Gastroesophageal sphincter (tissue), 3 donors: ENCODE data around the gene DNAH10.

Experiments used
- POLR2A ChIP-seq, 2 donors: fragments of 450-650 bp; IDR thresholded peaks; one replicate each; pipeline ENCODE4 v1.6.1; 2017; ENCODE audit warnings: antibody characterized with exemption in 2 of 2, mild to moderate bottlenecking in 2 of 2, moderate library complexity in 1 of 2
- POLR2AphosphoS5 ChIP-seq: sonication (generic); formaldehyde crosslinking; IDR thresholded peaks from one replicate; pipeline ENCODE4 v1.6.1; 2017; ENCODE audit warnings: antibody characterized with exemption
- TF ChIP-seq, protein P1 (sequence below), 4 experiments: fragments of 200-600 bp in 2 of 4; fragments of 450-650 bp in 2 of 4; sonication (generic) in 1 of 4; IDR thresholded peaks; one replicate each; pipeline ENCODE4 v1.5.1; 2017 to 2019; ENCODE audit warnings: antibody characterized with exemption in 4 of 4, mild to moderate bottlenecking in 2 of 4, moderate library complexity in 2 of 4

DNA sequence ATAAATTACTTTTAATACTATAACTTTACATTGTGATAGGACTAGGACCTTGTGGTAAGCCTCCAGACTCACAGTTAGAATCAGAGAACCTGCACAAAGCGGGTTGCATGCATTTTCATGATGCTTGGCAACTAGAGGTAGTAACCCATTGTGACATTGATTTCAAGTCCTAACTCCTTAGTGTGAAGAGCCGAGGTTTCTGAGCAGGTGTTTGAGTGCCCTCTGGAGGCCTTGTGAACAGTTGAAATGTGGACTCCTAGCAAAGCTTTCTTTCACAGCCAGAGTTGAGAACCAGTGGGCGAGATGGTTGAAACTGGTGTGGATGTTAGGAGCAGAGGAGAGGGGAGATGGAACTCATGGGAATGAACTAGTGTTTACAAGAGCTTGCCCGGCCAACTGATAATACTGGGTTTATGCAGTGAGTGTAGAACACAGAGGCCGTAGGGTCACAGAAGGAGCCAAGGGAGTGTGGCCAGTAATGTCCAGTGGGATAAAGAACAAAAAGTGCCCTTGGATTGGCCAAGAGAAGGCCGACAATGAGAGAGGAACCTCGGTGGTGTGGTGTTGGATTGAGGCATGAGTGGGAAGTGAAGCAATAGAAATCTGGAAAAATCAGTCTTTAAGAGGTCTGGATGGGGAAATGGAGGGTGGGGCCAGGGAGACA lies 221.9 kb downstream of the DNAH10 start:
- TF ChIP-seq, protein P1, sequence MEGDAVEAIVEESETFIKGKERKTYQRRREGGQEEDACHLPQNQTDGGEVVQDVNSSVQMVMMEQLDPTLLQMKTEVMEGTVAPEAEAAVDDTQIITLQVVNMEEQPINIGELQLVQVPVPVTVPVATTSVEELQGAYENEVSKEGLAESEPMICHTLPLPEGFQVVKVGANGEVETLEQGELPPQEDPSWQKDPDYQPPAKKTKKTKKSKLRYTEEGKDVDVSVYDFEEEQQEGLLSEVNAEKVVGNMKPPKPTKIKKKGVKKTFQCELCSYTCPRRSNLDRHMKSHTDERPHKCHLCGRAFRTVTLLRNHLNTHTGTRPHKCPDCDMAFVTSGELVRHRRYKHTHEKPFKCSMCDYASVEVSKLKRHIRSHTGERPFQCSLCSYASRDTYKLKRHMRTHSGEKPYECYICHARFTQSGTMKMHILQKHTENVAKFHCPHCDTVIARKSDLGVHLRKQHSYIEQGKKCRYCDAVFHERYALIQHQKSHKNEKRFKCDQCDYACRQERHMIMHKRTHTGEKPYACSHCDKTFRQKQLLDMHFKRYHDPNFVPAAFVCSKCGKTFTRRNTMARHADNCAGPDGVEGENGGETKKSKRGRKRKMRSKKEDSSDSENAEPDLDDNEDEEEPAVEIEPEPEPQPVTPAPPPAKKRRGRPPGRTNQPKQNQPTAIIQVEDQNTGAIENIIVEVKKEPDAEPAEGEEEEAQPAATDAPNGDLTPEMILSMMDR (IDR thresholded peaks at IDR 0.05): peak; percentile 32 to 66 (median 48)
- TF ChIP-seq POLR2A (IDR thresholded peaks at IDR 0.05) (no peak), POLR2AphosphoS5 (no peak)
